SK-N-SH treated with all-trans-retinoic acid at 6 μM for 48 hours (cell line): ENCODE data around the gene DYNLRB1.
A peak's percentile ranks its signal among the peaks of the same experiment; 100 is the strongest.

Source experiments
- ATAC-seq: fragments of 200-7000 bp; cut with Tn5 transposase; 3 replicates; pipeline ENCODE4 v1.9.1; 2020; ENCODE audit warnings: mild to moderate bottlenecking, moderate library complexity
- ARNTL ChIP-seq: fragments of 450-650 bp; formaldehyde crosslinking; IDR thresholded peaks from 2 replicates; pipeline ENCODE4 v1.5.0; 2020; ENCODE audit warnings: low read depth, mild to moderate bottlenecking, moderate library complexity, borderline replicate concordance
- BACH2 ChIP-seq: fragments of 250-450 bp; sonication (Bioruptor Pico); IDR thresholded peaks from 2 replicates; pipeline ENCODE4 v1.9.0; 2021; ENCODE audit warnings: mild to moderate bottlenecking, borderline replicate concordance
- CSDC2 ChIP-seq: fragments of 250-450 bp; sonication (Bioruptor Pico); IDR thresholded peaks from 2 replicates; pipeline ENCODE4 v1.5.0; 2020; ENCODE audit warnings: mild to moderate bottlenecking, moderate library complexity
- CSRNP3 ChIP-seq: fragments of 250-450 bp; sonication (Bioruptor Pico); IDR thresholded peaks from 2 replicates; pipeline ENCODE4 v1.5.1; 2021; ENCODE audit warnings: mild to moderate bottlenecking, moderate library complexity
- ESRRG ChIP-seq: fragments of 250-450 bp; sonication (Bioruptor Pico); IDR thresholded peaks from 2 replicates; pipeline ENCODE4 v1.6.1; 2021; ENCODE audit warnings: mild to moderate bottlenecking
- GLIS3 ChIP-seq: fragments of 250-450 bp; sonication (Bioruptor Pico); IDR thresholded peaks from 2 replicates; pipeline ENCODE4 v1.5.0; 2020; ENCODE audit warnings: mild to moderate bottlenecking, moderate library complexity
- ISL1 ChIP-seq: fragments of 250-450 bp; sonication (Bioruptor Pico); IDR thresholded peaks from 2 replicates; pipeline ENCODE4 v2.1.2; 2022; ENCODE audit warnings: mild to moderate bottlenecking, moderate library complexity
- OSR1 ChIP-seq: fragments of 250-450 bp; sonication (Bioruptor Pico); IDR thresholded peaks from 2 replicates; pipeline ENCODE4 v1.8.0; 2022; ENCODE audit warnings: moderate library complexity, mild to moderate bottlenecking, inconsistent platforms
- PATZ1 ChIP-seq: fragments of 250-450 bp; sonication (Bioruptor Pico); IDR thresholded peaks from 2 replicates; pipeline ENCODE4 v1.8.0; 2020; ENCODE audit warnings: mild to moderate bottlenecking, moderate library complexity, borderline replicate concordance
- POU6F1 ChIP-seq: fragments of 250-450 bp; sonication (Bioruptor Pico); IDR thresholded peaks from 2 replicates; pipeline ENCODE4 v1.8.0; 2021; ENCODE audit warnings: low read depth, mild to moderate bottlenecking, moderate library complexity, borderline replicate concordance
- PPARA ChIP-seq: fragments of 250-450 bp; sonication (Bioruptor Pico); IDR thresholded peaks from 2 replicates; pipeline ENCODE4 v1.5.0; 2020; ENCODE audit warnings: mild to moderate bottlenecking, borderline replicate concordance
- RARB ChIP-seq: fragments of 250-450 bp; sonication (Bioruptor Pico); IDR thresholded peaks from 2 replicates; pipeline ENCODE4 v1.8.0; 2021; ENCODE audit warnings: mild to moderate bottlenecking, moderate library complexity
- TOX ChIP-seq: fragments of 250-450 bp; sonication (Bioruptor Pico); IDR thresholded peaks from 2 replicates; pipeline ENCODE4 v1.8.0; 2021; ENCODE audit warnings: mild to moderate bottlenecking, moderate library complexity, borderline replicate concordance
- TSHZ2 ChIP-seq: fragments of 250-450 bp; sonication (Bioruptor Pico); IDR thresholded peaks from 2 replicates; pipeline ENCODE4 v1.5.0; 2020; ENCODE audit warnings: mild to moderate bottlenecking, moderate library complexity
- ZC3H10 ChIP-seq: fragments of 250-450 bp; sonication (Bioruptor Pico); IDR thresholded peaks from 2 replicates; pipeline ENCODE4 v1.5.1; 2021; ENCODE audit warnings: mild to moderate bottlenecking, moderate library complexity
- ZFP3 ChIP-seq: fragments of 250-450 bp; sonication (Bioruptor Pico); IDR thresholded peaks from 2 replicates; pipeline ENCODE4 v1.5.0; 2020; ENCODE audit warnings: mild to moderate bottlenecking, moderate library complexity
- ZFP30 ChIP-seq: fragments of 450-650 bp; formaldehyde crosslinking; IDR thresholded peaks from 2 replicates; pipeline ENCODE4 v1.5.0; 2022; ENCODE audit warnings: mild to moderate bottlenecking, moderate library complexity
- ZNF565 ChIP-seq: fragments of 450-650 bp; formaldehyde crosslinking; conservative IDR thresholded peaks from 2 replicates; pipeline ENCODE4 v1.5.0; 2020; ENCODE audit warnings: low read depth, mild to moderate bottlenecking, moderate library complexity
- ZNF70 ChIP-seq: fragments of 450-650 bp; formaldehyde crosslinking; IDR thresholded peaks from 2 replicates; pipeline ENCODE4 v1.5.0; 2020; ENCODE audit warnings: mild to moderate bottlenecking, moderate library complexity
- ZNF8 ChIP-seq: fragments of 450-650 bp; formaldehyde crosslinking; IDR thresholded peaks from 2 replicates; pipeline ENCODE4 v1.5.0; 2020; ENCODE audit warnings: mild to moderate bottlenecking, moderate library complexity

DYNLRB1 gene

GRCh38 chr20:34525342-34525708 lies 9.1 kb downstream of the DYNLRB1 start:
- TF ChIP-seq GLIS3 (CRISPR knock-in tag) (no peak), CSRNP3 (no peak), ESRRG (CRISPR knock-in tag) (no peak), OSR1 (CRISPR knock-in tag) (no peak), TOX (CRISPR knock-in tag) (no peak), TSHZ2 (CRISPR knock-in tag) (no peak), RARB (no peak), ARNTL (CRISPR knock-in tag) (no peak), BACH2 (CRISPR knock-in tag) (no peak), ZNF8 (CRISPR knock-in tag) (no peak), POU6F1 (CRISPR knock-in tag) (no peak), ZC3H10 (CRISPR knock-in tag) (no peak), ZFP30 (no peak), PATZ1 (CRISPR knock-in tag) (no peak), ISL1 (CRISPR knock-in tag) (no peak)

GRCh38 chr20:34525709-34526416 lies 9.6 kb downstream of the DYNLRB1 start:
- no peak for TF ChIP-seq ISL1 (CRISPR knock-in tag)
- TF ChIP-seq ZNF565 (CRISPR knock-in tag) = no peak
- TF ChIP-seq ZNF8 (CRISPR knock-in tag) = no peak
- TF ChIP-seq ZFP3 = no peak
- no peak for TF ChIP-seq ZFP30
- no peak for TF ChIP-seq GLIS3 (CRISPR knock-in tag)
- no peak for TF ChIP-seq ZNF70 (CRISPR knock-in tag)
- no peak for TF ChIP-seq ARNTL (CRISPR knock-in tag)
- no peak for TF ChIP-seq PPARA (CRISPR knock-in tag)
- TF ChIP-seq POU6F1 (CRISPR knock-in tag) = no peak
- TF ChIP-seq TSHZ2 (CRISPR knock-in tag) = no peak
- TF ChIP-seq PATZ1 (CRISPR knock-in tag) = no peak
- TF ChIP-seq TOX (CRISPR knock-in tag) = no peak
- no peak for TF ChIP-seq ZC3H10 (CRISPR knock-in tag)
- no peak for TF ChIP-seq CSDC2 (CRISPR knock-in tag)
- TF ChIP-seq CSRNP3 = no peak
- no peak for TF ChIP-seq BACH2 (CRISPR knock-in tag)
- ATAC-seq = peak; percentile 94

More at GRCh38 chr20:34525342-34525708, 9.1 kb downstream of the DYNLRB1 start:
- no peak; the same call in 2 of the 3 replicates for ATAC-seq
